ENCODE data around the gene ANKRD26.
"Not testable (repeated sequence)": the region's sequence is repeated elsewhere in the genome, so short reads cannot be mapped to it uniquely, and the experiment has no call there.

ANKRD26 gene

DNA sequence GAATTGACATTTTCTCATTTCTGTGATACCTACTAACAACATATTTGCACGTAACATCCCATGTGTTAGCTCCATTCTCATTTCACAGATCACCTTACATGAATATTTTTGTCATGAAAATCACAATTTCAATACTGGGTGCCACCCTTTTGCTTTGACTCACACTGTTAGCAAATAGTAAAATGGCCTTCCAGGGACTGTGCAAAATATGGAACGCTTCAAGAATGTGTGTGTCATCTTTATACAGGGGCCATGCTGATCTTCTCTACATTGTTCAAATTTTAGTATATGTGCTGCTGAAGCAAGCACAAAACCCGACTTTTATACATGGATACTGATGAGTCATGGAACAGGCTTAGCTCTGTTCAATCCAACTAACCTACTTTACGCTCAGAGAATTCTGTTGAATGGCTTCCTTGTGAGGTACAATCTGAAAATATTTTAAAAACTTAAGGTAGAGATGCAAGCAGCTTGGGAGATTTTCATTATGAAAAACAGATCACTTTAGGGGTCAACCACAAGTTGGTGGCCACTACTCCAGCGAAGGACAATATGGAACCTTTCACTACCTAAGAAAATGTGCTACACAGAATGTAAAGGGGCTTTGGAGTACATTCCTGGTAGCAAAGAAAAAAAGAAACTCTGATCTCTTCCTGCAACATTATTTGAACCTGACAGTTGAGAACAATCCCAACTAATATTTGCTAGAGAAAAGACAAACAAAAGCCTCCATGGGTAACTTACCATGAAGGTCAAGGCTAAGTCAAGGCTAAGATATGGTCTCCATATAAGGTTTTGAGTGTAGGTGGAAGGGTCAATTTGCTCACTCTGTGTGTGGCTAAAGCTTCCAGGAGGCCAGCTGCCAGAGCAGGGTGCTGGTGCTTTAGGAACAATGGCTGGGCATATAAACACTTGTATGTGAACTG, 11.9 kb downstream of the ANKRD26 start:
- Histone ChIP-seq H3K36me3 (ENCODE audit: control insufficient read depth, insufficient read depth, low read length) (peaks cover 15% of the 10 kb centered on the region), H3K27ac (ENCODE audit: insufficient read depth, low read depth, low read length, poor library complexity, severe bottlenecking) (no peak overlapping the region), H3K4me1 (ENCODE audit: control insufficient read depth, insufficient read depth, low read length) (no peaks in the 10 kb centered on the region), H3K9me3 (ENCODE audit: control insufficient read depth, low read length) (no peaks in the 10 kb centered on the region), H3K4me3 (ENCODE audit: insufficient read depth, low read depth, low read length) (no peak overlapping the region), H3K27me3 (ENCODE audit: control insufficient read depth, insufficient read depth, low read length, poor library complexity, severe bottlenecking) (no peaks in the 10 kb centered on the region)
- 91 to 94% methylated on average over 5 of the region's 5 CpGs for WGBS, 2 experiments

DNA sequence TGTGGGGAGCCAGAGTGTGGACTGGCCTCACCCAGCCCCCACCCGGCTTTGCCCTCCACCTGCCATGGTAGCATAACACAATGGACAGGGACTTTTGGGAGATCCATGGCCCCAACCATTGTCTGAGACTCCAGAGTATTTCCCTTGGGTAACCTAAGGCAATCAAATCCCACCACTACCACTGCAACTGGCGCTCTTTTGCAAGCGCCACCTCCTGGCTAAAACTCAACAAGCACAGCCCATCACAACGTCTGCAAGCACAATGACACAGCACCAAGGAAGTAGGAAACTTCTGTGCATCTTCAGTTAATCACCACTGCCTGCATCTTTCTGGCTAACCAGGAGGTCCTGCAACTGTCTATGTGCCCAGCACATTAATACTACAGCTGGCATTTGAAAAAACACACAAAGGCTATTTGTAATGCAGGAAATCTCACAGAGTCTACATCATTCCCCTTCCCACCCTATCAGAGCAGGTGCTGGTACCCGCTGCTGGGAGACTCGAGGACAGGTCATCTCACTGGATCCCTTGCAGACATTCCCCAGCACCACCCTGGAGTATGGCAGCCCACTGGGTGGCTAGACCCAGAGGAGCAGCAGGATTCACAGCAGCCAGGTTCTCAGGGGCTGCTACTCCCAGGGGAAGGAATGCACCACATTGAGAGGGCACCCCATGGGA, 27.7 kb downstream of the ANKRD26 start:
- no peaks in the 10 kb centered on the region for H3K27me3 ChIP-seq (ENCODE audit: control insufficient read depth, insufficient read depth, low read length, poor library complexity, severe bottlenecking)
- H3K4me3 ChIP-seq (ENCODE audit: insufficient read depth, low read depth, low read length), result no peak overlapping the region
- 87% methylated on average over 6 of the region's 6 CpGs for whole genome bisulfite sequencing, 2 experiments
- H3K9me3 ChIP-seq (ENCODE audit: control insufficient read depth, low read length), result no peaks in the 10 kb centered on the region
- H3K36me3 ChIP-seq (ENCODE audit: control insufficient read depth, insufficient read depth, low read length), result peaks cover 26% of the 10 kb centered on the region
- no peak overlapping the region for H3K27ac ChIP-seq (ENCODE audit: insufficient read depth, low read depth, low read length, poor library complexity, severe bottlenecking)
- H3K4me1 ChIP-seq (ENCODE audit: control insufficient read depth, insufficient read depth, low read length), result no peaks in the 10 kb centered on the region

DNA sequence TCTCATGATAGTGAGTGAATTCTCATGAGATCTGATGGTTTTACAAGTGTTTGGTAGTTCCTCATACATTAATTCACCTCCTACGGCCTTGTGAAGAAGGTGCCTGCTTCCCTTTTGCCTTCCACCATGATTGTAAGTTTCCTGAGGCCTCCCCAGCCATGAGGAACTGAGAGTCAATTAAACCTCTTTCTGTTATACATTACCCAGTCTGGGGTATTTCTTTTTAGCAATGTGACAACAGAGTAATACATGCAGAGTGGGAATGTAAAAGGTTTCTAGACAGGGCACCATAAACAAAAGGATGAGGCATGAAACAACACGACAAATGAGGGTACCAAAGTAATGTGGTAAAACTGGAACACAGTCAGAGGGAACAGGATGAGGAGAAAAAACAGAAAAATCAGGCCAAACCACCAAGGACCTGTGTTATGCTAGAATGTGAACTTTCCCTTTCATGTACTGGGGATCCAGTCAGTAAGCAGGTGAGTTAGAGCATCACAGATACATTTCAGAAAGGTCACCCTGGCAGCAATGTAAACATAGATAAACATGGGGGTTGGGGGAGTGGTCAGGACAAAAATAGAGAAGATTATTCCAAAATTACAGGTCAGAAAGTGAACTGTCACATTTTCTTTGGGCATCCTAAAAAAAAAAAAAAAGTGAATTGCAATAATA, 31.9 kb downstream of the ANKRD26 start:
- Histone ChIP-seq H3K27me3 (ENCODE audit: control insufficient read depth, insufficient read depth, low read length, poor library complexity, severe bottlenecking) (no peaks in the 10 kb centered on the region), H3K36me3 (ENCODE audit: control insufficient read depth, insufficient read depth, low read length) (peaks cover 13% of the 10 kb centered on the region), H3K4me1 (ENCODE audit: control insufficient read depth, insufficient read depth, low read length) (no peaks in the 10 kb centered on the region), H3K27ac (ENCODE audit: insufficient read depth, low read depth, low read length, poor library complexity, severe bottlenecking) (no peak overlapping the region), H3K9me3 (ENCODE audit: control insufficient read depth, low read length) (no peaks in the 10 kb centered on the region), H3K4me3 (ENCODE audit: insufficient read depth, low read depth, low read length) (no peak overlapping the region)
- 90 to 92% methylated on average over 2 of the region's 2 CpGs for WGBS, 2 experiments

DNA sequence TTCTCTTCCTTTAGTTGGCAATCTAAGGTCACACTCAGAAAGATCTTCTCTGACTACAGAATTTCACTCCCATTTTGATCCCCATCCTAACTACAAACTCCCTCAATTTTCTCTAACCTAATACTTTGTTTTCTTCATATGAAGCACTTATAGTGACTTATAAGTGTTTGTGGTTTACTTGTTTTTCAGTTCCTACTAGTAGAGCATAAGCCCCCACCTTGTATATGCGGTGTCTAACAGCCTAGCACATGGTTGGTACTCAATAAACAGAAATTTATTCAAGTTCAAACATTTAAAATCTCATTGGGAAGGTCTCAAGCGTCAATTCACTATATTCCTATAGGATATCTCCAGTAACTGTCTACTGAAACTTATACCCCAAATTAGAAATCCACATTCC, 35.2 kb downstream of the ANKRD26 start:
- Histone ChIP-seq H3K27me3 (ENCODE audit: control insufficient read depth, insufficient read depth, low read length, poor library complexity, severe bottlenecking) (no peaks in the 10 kb centered on the region), H3K9me3 (ENCODE audit: control insufficient read depth, low read length) (no peaks in the 10 kb centered on the region), H3K4me1 (ENCODE audit: control insufficient read depth, insufficient read depth, low read length) (no peaks in the 10 kb centered on the region), H3K4me3 (ENCODE audit: insufficient read depth, low read depth, low read length) (no peak overlapping the region), H3K36me3 (ENCODE audit: control insufficient read depth, insufficient read depth, low read length) (peaks cover 8% of the 10 kb centered on the region), H3K27ac (ENCODE audit: insufficient read depth, low read depth, low read length, poor library complexity, severe bottlenecking) (no peak overlapping the region)
- 92 to 100% methylated on average over 2 of the region's 2 CpGs for WGBS, 2 experiments

DNA sequence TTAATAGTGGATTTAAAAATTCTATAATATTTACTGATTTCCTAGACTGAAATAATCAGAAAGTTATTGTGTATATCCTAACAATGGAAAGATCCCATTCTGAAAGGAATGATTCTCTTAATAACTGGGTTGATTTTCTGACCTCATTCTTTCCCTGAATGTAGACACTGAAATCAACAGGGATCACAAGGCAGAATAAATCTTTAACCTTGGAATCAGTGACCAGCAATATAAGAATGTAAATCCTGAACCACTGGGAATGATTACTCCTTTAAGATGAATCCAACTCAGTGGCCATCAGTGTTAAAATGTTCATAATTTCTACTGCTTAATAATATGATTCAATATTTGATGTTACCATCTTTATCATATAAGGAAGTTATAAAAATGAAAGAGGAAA, 47.6 kb downstream of the ANKRD26 start:
- no peaks in the 10 kb centered on the region for H3K27me3 ChIP-seq (ENCODE audit: control insufficient read depth, insufficient read depth, low read length, poor library complexity, severe bottlenecking)
- no peak overlapping the region for H3K4me3 ChIP-seq (ENCODE audit: insufficient read depth, low read depth, low read length)
- no peak overlapping the region for H3K27ac ChIP-seq (ENCODE audit: insufficient read depth, low read depth, low read length, poor library complexity, severe bottlenecking)
- H3K9me3 ChIP-seq (ENCODE audit: control insufficient read depth, low read length), result no peaks in the 10 kb centered on the region
- peaks cover 4% of the 10 kb centered on the region for H3K36me3 ChIP-seq (ENCODE audit: control insufficient read depth, insufficient read depth, low read length)
- H3K4me1 ChIP-seq (ENCODE audit: control insufficient read depth, insufficient read depth, low read length), result no peaks in the 10 kb centered on the region

DNA sequence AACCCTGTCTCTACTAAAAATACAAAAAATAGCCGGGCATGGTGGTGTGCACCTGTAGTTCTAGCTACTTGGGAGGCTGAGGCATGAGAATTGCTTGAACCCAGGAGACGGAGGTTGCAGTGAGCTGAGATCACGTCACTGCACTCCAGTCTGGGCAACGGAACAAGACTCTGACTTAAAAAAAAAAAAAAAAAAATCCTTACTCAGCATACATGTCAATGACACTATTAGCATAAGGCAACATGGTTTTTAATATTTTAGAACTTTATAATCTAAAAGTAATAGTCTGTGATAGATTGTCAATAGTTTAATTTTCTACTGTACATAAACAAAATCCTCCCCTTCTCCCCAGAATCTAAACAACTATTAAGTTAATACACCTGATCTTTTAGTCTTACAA, 55.0 kb downstream of the ANKRD26 start:
- H3K27ac ChIP-seq (ENCODE audit: insufficient read depth, low read depth, low read length, poor library complexity, severe bottlenecking); H3K4me1 ChIP-seq (ENCODE audit: control insufficient read depth, insufficient read depth, low read length); H3K9me3 ChIP-seq (ENCODE audit: control insufficient read depth, low read length); H3K4me3 ChIP-seq (ENCODE audit: insufficient read depth, low read depth, low read length); H3K27me3 ChIP-seq (ENCODE audit: control insufficient read depth, insufficient read depth, low read length, poor library complexity, severe bottlenecking); H3K36me3 ChIP-seq (ENCODE audit: control insufficient read depth, insufficient read depth, low read length): not testable (repeated sequence)
- WGBS, 2 experiments, result 92 to 96% methylated on average over 4 of the region's 4 CpGs

DNA sequence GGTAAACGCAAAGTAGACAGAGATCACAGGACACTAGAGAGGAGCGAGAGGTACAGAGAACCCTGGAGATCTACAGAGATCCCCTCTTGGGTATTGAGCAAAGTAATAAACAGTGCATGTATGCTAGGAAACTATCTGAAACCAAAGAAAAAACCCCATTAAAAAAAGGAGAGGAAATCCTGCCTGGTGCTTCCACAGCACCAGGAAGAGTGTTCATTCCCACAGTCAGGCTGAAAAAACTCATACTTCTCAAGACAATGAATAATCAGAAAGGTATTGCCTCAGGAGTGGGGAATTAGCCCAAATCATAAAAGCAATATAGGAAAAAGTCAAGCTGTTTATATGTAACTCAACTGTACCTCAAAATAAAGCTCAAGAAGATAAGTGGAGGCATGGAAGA, 59.1 kb downstream of the ANKRD26 start:
- Histone ChIP-seq H3K27ac (ENCODE audit: insufficient read depth, low read depth, low read length, poor library complexity, severe bottlenecking) (no peak overlapping the region), H3K4me1 (ENCODE audit: control insufficient read depth, insufficient read depth, low read length) (no peaks in the 10 kb centered on the region), H3K9me3 (ENCODE audit: control insufficient read depth, low read length) (no peaks in the 10 kb centered on the region), H3K4me3 (ENCODE audit: insufficient read depth, low read depth, low read length) (no peak overlapping the region), H3K27me3 (ENCODE audit: control insufficient read depth, insufficient read depth, low read length, poor library complexity, severe bottlenecking) (no peaks in the 10 kb centered on the region), H3K36me3 (ENCODE audit: control insufficient read depth, insufficient read depth, low read length) (peaks cover 10% of the 10 kb centered on the region)
- WGBS, 2 experiments, result 90 to 96% methylated on average over 2 of the region's 2 CpGs

DNA sequence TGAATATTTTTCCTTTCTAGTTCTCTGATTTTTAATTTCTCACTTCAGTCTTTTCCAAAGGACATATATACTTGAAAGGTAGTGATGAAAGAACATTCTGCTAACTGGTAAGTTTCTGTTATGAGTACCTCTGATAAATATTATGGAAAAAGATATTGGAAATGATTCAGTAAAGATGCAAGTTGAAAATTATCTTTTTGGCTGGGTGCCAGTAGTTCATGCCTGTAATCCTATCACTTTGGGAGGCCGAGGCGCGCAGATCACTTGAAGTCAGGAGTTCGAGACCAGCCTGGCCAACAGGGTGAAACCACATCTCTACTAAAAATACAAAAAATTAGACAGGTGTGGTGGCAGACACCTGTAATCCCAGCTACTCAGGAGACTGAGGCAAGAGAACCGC, 62.1 kb downstream of the ANKRD26 start:
- 88 to 92% methylated on average over 5 of the region's 5 CpGs for WGBS, 2 experiments

DNA sequence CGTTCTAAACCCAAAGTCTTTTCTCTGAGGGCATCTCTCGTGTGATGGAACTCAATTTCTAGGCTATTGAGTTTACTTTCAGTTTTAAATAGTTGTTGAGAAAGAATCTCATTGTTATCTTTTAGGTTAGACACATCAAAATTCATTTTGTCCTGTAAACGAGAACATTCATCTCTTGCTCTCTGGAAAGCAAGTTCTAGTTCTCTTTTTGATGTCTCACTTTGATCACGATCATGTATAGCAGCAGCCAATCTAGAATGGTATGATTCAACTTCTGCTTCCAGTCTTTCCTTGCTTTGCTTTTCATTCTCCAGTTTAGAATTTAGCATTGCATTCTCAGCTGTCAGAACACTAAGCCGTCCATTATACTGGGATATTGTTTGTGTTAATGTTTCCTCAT, 65.1 kb downstream of the ANKRD26 start:
- H3K4me1 ChIP-seq (ENCODE audit: control insufficient read depth, insufficient read depth, low read length), result no peaks in the 10 kb centered on the region
- no peaks in the 10 kb centered on the region for H3K27me3 ChIP-seq (ENCODE audit: control insufficient read depth, insufficient read depth, low read length, poor library complexity, severe bottlenecking)
- no peak overlapping the region for H3K27ac ChIP-seq (ENCODE audit: insufficient read depth, low read depth, low read length, poor library complexity, severe bottlenecking)
- H3K36me3 ChIP-seq (ENCODE audit: control insufficient read depth, insufficient read depth, low read length), result peaks cover 3% of the 10 kb centered on the region
- WGBS, 2 experiments, result 89 to 93% methylated on average over 4 to 5 of the region's 5 CpGs
- H3K9me3 ChIP-seq (ENCODE audit: control insufficient read depth, low read length), result no peaks in the 10 kb centered on the region
- H3K4me3 ChIP-seq (ENCODE audit: insufficient read depth, low read depth, low read length), result no peak overlapping the region

More for the DNA sequence above, 62.1 kb downstream of the ANKRD26 start:
- Histone ChIP-seq H3K9me3 (ENCODE audit: control insufficient read depth, low read length) (no peaks in the 10 kb centered on the region), H3K4me1 (ENCODE audit: control insufficient read depth, insufficient read depth, low read length) (no peaks in the 10 kb centered on the region), H3K27me3 (ENCODE audit: control insufficient read depth, insufficient read depth, low read length, poor library complexity, severe bottlenecking) (no peaks in the 10 kb centered on the region), H3K4me3 (ENCODE audit: insufficient read depth, low read depth, low read length) (no peak overlapping the region), H3K36me3 (ENCODE audit: control insufficient read depth, insufficient read depth, low read length) (peaks cover 6% of the 10 kb centered on the region), H3K27ac (ENCODE audit: insufficient read depth, low read depth, low read length, poor library complexity, severe bottlenecking) (no peak overlapping the region)

DNA sequence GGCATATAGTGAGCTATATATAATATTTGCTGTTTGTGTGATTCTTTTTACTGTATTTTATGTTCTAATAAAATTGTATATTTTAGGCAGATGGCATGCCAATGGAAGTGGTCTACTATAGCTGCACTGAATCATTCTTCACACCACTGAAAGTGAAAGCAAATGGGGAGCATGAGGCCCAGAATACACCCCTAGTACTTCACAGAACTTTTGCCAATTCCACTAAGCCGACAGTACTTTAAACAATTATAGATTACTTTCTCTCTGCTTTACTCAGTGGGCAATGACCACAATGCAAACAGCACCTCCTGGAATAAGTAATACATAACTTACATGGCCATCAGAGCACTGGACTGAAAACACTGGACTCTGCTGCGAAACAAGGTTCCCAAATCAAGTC, 70.2 kb downstream of the ANKRD26 start:
- no peaks in the 10 kb centered on the region for H3K27me3 ChIP-seq (ENCODE audit: control insufficient read depth, insufficient read depth, low read length, poor library complexity, severe bottlenecking)
- H3K9me3 ChIP-seq (ENCODE audit: control insufficient read depth, low read length), result no peaks in the 10 kb centered on the region
- peaks cover 6% of the 10 kb centered on the region for H3K36me3 ChIP-seq (ENCODE audit: control insufficient read depth, insufficient read depth, low read length)
- H3K4me1 ChIP-seq (ENCODE audit: control insufficient read depth, insufficient read depth, low read length), result no peaks in the 10 kb centered on the region
- H3K27ac ChIP-seq (ENCODE audit: insufficient read depth, low read depth, low read length, poor library complexity, severe bottlenecking), result no peak overlapping the region
- WGBS, 2 experiments, result 95 to 97% methylated on average over 2 of the region's 2 CpGs
- H3K4me3 ChIP-seq (ENCODE audit: insufficient read depth, low read depth, low read length), result no peak overlapping the region

All from ectodermal cell (in vitro differentiated cells).